Ovary (tissue), 9 donors: Measurements from ENCODE around the gene NUDT1. TPM values are rescaled to one million over a fixed set of nuclear protein-coding genes. Genes with fewer than 3 reads are reported as not detected.

ENCODE experiments used
- DNase-seq, 5 donors: peaks; one replicate each; pipeline ENCODE4 v3.0.0-alpha.2; 2019 to 2020
- H3K27ac ChIP-seq, 2 donors: fragments of 200-600 bp; one replicate each; pipeline versions ENCODE4 v1.5.1 to v1.8.0; 2019 to 2022
- H3K27me3 ChIP-seq: fragments of 200-600 bp; one replicate; pipeline ENCODE4 v1.8.0; 2022
- H3K36me3 ChIP-seq: fragments of 200-600 bp; sonication (generic); one replicate; pipeline ENCODE4 v1.5.1; 2019
- H3K4me1 ChIP-seq: one replicate; pipeline ENCODE4 v1.8.1; 2013; ENCODE audit warnings: mild to moderate bottlenecking, moderate library complexity; ENCODE audit not compliant: insufficient read depth
- H3K4me3 ChIP-seq: fragments of 200-600 bp; sonication (generic); one replicate; pipeline ENCODE4 v1.5.1; 2017
- H3K9me3 ChIP-seq, 2 donors: fragments of 200-600 bp in 1 of 2; sonication (generic) in 1 of 2; one replicate each; pipeline versions ENCODE4 v1.5.1 to v1.8.1; 2013 to 2019; ENCODE audit warnings: mild to moderate bottlenecking in 1 of 2, moderate library complexity in 1 of 2
- CTCF ChIP-seq, 3 donors: fragments of 450-650 bp in 2 of 3; fragments of 200-600 bp in 1 of 3; IDR thresholded peaks; one replicate each; pipeline versions ENCODE4 v1.5.1 to v1.8.0; 2016 to 2022; ENCODE audit warnings: antibody characterized with exemption in 3 of 3, mild to moderate bottlenecking in 1 of 3
- EP300 ChIP-seq: sonication (generic); formaldehyde crosslinking; IDR thresholded peaks from one replicate; pipeline ENCODE4 v1.6.1; 2017; ENCODE audit warnings: antibody characterized with exemption
- POLR2A ChIP-seq: fragments of 450-650 bp; IDR thresholded peaks from one replicate; pipeline ENCODE4 v1.6.1; 2017; ENCODE audit warnings: antibody characterized with exemption, mild to moderate bottlenecking, moderate library complexity
- WGBS, 3 donors: extraction: QIAGEN DNeasy Blood & Tissue Kit in 1 of 3; methylation state at CpG; one replicate each; pipeline versions ENCODE4 v1.1.5 to v1.1.7; 2013 to 2017; 5-methylcytosine and 5-hydroxymethylcytosine counted together
- intact Hi-C, 4 donors: fragments of 100-400 bp; cut with DNase I; formaldehyde crosslinking; loops; one replicate each; pipeline versions ENCODE4 v1.11.0 to v1.15.1; 2022 to 2023
- polyA plus RNA-seq, 2 donors: library from polyadenylated mRNA; stranded (reverse); fragments of 200-250 nt in 1 of 2; fragments of 350-450 nt in 1 of 2; fragmentation: Illumina TruSeq in 1 of 2; extraction: RNeasy Lipid Tissue Mini Kit (QIAGEN cat#74804) in 1 of 2; gene quantifications; one replicate each; pipeline ENCODE4 v1.2.3, GENCODE V29; 2013 to 2014
- total RNA-seq, 7 donors: library from RNA; depleted of rRNA in 2 of 7; stranded (reverse); fragments of >200 nt in 2 of 7; fragmentation: NEBNext Ultra II Directional in 3 of 7; extraction: Animal tissue kit (Norgen Biotek cat#: 25700) in 3 of 7; gene quantifications; one replicate each; pipeline versions ENCODE4 v1.1.0 to v1.2.4, GENCODE V29; 2016 to 2023
- donor health status: DM: no; HTN: no; CAD: no; lungs with moderate emphysema.
- donor health status: DM: no; HTN: no; CAD: no.
- donor health status: Bipolar disorder and iron deficiency.
- donor health status: DM: yes; HTN: yes; CAD: no.
- donor health status: DM: no; HTN: no; CAD: no.
- donor health status: DM: yes; HTN: yes; CAD: no.

NUDT1 gene
- total and polyA plus RNA-seq, 9 donors, result 2.3 to 15.6 (median 9.1) TPM

DNA sequence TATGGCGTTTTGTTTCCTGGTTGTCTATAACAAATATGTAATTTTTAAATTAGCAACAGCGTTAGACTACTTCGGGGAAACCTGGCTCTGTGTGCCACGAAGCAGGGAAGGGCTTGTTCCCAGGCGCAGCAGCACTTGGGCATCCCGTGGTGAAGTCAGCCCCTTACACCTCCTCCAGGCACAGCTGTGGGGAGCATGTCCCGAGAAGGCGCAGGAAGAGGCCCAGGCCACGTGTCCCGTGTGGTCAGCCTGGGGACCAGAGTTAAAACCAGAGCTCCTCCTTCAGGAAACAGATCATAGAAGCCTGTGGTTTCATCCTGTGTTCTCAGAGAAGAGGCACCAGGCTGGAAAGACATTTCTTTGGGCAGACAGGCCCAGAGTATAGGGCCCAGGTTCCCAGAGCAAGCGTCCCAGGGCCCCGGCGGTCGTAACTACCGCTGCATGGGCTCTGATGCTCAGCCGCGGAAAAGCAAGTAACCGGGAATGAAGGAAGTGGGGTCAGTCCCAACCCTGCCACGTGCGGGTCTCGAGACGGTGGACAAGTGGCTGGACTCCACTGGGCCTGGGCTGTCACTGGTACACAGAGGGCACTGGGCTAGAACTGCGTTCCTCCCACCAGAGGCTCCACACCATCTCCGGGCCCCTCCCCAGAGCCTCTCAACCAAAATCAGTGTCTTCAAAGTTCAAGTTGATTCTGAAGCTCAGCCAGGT is 7.1 kb downstream of the NUDT1 start:
- no peaks in the 10 kb centered on the region for H3K9me3 ChIP-seq
- no peak overlapping the region for H3K4me3 ChIP-seq
- H3K36me3 ChIP-seq, result no peaks in the 10 kb centered on the region
- H3K27me3 ChIP-seq, result no peaks in the 10 kb centered on the region
- WGBS, 3 donors, result 16 to 31% (median 23%) methylated on average over 23 to 24 of the region's 24 CpGs
- intact Hi-C loops, result loop anchor here in 2 of 4 donors (10.0 kb wide), 1 partner anchor 106 kb away; the partner anchor contains the start of gene EIF3B (in 2 of the 2)
- peak; percentile 59 to 79 (median 65) for DNase-seq
- H3K4me1 ChIP-seq, result no peaks in the 10 kb centered on the region
- H3K27ac ChIP-seq, result peak overlapping the region in 1 of 2 donors; percentile 29
- TF ChIP-seq EP300 (no peak), POLR2A (no peak), CTCF (IDR thresholded peaks at IDR 0.05) (no peak)

DNA sequence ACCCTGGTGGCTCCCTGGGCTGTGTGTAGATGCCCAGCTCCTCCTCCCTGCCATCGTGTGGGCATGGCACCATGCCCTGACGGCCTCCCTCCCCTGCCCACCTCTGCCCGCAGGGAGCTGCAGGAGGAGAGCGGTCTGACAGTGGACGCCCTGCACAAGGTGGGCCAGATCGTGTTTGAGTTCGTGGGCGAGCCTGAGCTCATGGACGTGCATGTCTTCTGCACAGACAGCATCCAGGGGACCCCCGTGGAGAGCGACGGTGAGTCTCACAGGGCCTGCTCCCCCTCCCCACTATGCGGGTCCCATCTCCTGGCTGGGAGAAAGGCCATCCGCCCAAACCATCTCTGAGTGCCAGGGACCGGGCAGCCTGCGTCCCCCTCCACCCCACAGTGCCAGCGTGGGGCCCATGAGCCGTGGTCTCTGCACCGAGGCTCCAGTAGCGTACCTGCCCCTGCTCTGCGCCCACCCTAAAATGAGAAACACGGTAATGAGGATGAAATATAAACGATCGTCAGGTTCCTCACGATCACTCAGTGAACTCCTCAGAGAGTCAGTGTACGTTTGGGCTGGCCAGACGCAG is 7.8 kb downstream of the NUDT1 start:
- no peak overlapping the region for H3K4me3 ChIP-seq
- H3K27me3 ChIP-seq, result no peaks in the 10 kb centered on the region
- no peaks in the 10 kb centered on the region for H3K36me3 ChIP-seq
- TF ChIP-seq CTCF (IDR thresholded peaks at IDR 0.05) (no peak), POLR2A (no peak), EP300 (no peak)
- 79 to 87% (median 84%) methylated on average over 27 of the region's 27 CpGs for WGBS, 3 donors
- intact Hi-C loops, result loop anchor here in 3 of 4 donors (10.0 kb wide), 2 partner anchors 95 to 105 kb away; partner anchors contain the start of gene EIF3B (in 2 of the 3)
- H3K4me1 ChIP-seq, result no peaks in the 10 kb centered on the region
- H3K27ac ChIP-seq, result no peak overlapping the region
- DNase-seq, result no peak
- H3K9me3 ChIP-seq, result no peaks in the 10 kb centered on the region

DNA sequence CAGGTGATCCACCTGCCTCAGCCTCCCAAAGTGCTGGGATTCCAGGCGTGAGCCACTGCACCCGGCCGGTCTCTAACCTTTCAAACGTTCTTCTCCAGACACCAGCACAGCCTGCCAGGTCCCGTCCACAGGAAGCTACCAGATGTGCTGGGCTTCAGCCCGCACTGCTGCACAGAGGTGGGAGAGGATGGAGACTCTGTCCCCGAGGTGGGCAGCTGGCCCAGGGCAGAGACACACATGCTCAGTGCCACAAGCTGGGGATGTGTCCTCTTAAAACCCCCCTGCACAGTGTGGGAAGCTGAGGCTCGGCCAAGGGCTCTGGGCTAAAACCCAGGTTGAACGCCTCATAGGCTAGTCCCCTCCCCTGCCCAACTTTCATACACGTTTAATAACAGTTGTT is 9.4 kb downstream of the NUDT1 start:
- H3K4me1 ChIP-seq, result no peaks in the 10 kb centered on the region
- H3K36me3 ChIP-seq, result no peaks in the 10 kb centered on the region
- 65 to 69% (median 67%) methylated on average over 10 of the region's 10 CpGs for WGBS, 3 donors
- no peak for DNase-seq
- no peak overlapping the region for H3K27ac ChIP-seq
- no peak overlapping the region for H3K4me3 ChIP-seq
- H3K9me3 ChIP-seq, result no peaks in the 10 kb centered on the region
- no peaks in the 10 kb centered on the region for H3K27me3 ChIP-seq
- intact Hi-C loops, result loop anchor here in 1 of 4 donors (10.0 kb wide), 1 partner anchor 93 kb away; no protein-coding TSS in a partner anchor
- TF ChIP-seq CTCF (IDR thresholded peaks at IDR 0.05) (no peak), EP300 (no peak)

DNA sequence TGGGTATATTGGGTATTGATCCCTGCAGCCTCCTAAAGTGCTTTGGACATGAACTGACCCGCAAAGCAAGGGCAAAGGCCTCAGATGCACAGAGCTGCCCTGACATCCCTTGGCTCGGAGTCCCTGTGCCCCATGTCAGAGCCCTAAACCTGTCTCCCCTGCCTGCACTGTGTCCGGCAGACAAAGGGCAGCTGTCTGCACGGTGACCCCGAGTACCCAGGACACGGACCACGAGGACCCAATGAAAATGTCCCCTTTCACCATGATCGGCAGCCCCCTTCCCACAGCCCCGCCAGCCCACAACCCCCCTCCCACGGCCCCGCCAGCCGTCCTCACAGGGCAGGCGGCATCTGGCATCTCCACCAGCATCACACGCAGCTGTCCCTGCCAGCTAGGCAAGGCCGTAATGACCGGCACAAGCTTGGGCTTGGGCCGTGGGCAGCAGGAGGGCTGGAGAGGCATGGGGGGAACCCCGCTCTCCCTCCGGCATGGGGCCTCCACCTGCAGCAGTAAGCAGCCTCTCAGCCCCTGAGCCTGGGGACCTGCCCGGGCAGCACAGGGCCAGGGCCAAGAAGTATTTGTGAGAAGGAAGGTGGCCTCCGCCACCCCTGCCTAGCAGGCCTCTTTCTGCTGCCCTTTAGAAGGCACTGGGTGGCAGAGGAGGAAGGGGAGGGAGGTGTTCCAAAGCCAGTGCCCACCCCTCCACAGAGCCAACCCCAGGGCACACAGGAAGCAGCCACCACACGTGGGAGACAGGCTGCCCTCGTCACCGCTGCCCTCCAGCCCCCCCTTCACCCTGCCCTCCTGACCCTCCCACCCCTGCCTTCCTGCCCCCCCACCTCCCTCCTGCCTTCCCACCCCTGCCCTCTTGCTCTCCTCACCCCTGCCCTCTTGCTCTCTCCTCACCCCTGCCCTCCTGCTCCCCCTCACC is 10.1 kb downstream of the NUDT1 start:
- H3K4me1 ChIP-seq, result no peaks in the 10 kb centered on the region
- no peaks in the 10 kb centered on the region for H3K27me3 ChIP-seq
- H3K9me3 ChIP-seq, result no peaks in the 10 kb centered on the region
- no peak for DNase-seq
- no peak overlapping the region for H3K4me3 ChIP-seq
- WGBS, 3 donors, result 82 to 85% (median 82%) methylated on average over 23 to 24 of the region's 24 CpGs
- no peak for TF ChIP-seq POLR2A
- no peak for TF ChIP-seq EP300
- no peak for TF ChIP-seq CTCF (IDR thresholded peaks at IDR 0.05)
- H3K27ac ChIP-seq, result no peak overlapping the region
- intact Hi-C loops, result loop anchor here in 1 of 4 donors (10.0 kb wide), 1 partner anchor 93 kb away; no protein-coding TSS in a partner anchor
- H3K36me3 ChIP-seq, result no peaks in the 10 kb centered on the region
